HG02884 (cell line): ENCODE measurements around the gene PKP1.

Source experiments
- ATAC-seq: cut with Tn5 transposase; IDR thresholded peaks from one replicate; pipeline ENCODE4 v1.9.1; 2021; ENCODE audit warnings: mild to moderate bottlenecking, moderate library complexity; ENCODE audit not compliant: unreplicated experiment

PKP1 gene

GRCh38 chr1:201277441-201277840 is 5.9 kb upstream of the PKP1 start:
- ATAC-seq: no peak

GRCh38 chr1:201279313-201279712 is 4.0 kb upstream of the PKP1 start:
- ATAC-seq: no peak

DNA sequence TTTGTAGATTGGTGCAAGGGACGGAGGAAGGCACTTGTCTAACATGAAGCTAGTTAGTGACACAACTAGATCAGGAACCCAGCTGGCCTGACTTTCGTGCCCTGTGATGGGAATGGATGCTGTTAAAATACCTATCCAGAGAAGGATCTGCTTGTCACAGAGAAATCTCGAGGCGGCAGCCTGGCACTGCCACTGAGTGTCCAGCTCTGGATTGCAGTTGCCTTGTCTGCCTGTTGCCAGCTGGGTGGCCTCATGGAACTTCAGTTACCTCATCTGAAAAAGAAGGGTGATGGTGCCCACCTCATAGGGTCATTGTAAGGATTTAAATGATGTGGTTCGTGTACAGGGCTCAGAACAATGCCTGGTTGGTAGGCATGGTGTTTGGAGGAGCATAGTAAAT is 2.4 kb upstream of the PKP1 start:
- ATAC-seq: no peak

- no peak for ATAC-seq
Measured at GRCh38 chr1:201281573-201281972, 1.7 kb upstream of the PKP1 start.

GRCh38 chr1:201282216-201282615 is 1.1 kb upstream of the PKP1 start:
- no peak for ATAC-seq

- ATAC-seq: no peak
Measured at GRCh38 chr1:201283836-201284553, 689 bp downstream of the PKP1 start.

DNA sequence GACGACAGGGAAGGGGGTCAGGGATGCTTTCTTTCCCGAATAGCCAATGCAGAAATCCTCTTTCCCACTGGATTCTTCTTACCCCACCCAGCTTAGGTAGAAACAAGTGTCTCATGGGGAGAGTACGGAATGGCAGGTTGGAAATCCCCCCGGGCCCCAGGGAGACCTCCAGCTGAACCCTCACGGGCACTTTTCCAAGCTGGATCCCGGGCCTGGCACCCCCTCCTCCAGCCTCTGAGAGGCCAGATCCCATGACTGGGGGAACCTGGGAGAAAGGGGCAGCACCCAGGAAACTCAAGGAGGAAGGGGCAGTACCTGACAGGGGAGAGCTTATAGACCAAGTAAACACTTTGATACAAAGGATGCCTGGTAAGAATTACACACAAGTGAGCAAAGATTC is 1.3 kb downstream of the PKP1 start:
- ATAC-seq: no peak

GRCh38 chr1:201285846-201286245 is 2.5 kb downstream of the PKP1 start:
- ATAC-seq: no peak

DNA sequence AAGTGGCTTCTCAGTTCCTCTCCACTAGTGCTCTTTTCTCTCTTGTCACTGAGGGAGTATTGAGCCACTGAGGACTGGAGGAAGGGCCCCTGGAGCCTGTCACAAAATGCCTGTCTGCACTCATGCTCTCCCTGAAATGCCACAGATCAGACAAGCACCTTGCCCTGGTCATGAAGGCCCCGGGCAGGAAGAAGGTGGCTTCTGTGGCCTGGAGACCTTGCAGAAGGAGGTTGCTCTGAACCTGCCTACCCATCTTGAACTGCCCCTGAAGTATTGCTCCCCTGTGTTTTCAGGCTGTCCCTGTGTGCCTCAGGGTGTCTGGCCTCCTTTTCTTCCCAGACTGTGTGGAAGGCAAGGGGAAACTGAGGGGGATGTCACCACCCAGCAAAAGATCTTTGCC is 3.1 kb downstream of the PKP1 start:
- ATAC-seq: no peak

DNA sequence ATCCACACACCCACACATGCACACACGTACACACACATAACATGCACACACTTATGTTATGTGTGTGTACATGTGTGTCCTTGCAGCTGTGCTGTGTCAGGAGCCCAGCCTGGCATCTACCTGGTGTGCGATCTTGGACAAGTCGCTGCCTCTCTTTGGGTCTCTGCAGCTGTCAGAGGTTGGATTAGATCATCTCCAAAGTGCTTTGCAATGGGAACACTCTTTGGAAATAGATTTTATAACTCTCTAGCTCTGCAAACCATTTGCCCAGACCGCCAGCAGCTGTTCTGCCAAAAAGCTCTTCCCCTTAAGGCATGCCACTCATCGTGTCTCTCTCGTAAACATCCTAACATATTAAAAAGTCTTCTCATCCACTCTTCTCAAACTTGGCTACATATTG is 4.7 kb downstream of the PKP1 start:
- ATAC-seq: no peak

- no peak for ATAC-seq
Measured at GRCh38 chr1:201288765-201289164, 5.5 kb downstream of the PKP1 start.

- ATAC-seq: no peak
Measured at GRCh38 chr1:201290551-201290950, 7.2 kb downstream of the PKP1 start.

- no peak for ATAC-seq
Measured at GRCh38 chr1:201291916-201292315, 8.6 kb downstream of the PKP1 start.

DNA sequence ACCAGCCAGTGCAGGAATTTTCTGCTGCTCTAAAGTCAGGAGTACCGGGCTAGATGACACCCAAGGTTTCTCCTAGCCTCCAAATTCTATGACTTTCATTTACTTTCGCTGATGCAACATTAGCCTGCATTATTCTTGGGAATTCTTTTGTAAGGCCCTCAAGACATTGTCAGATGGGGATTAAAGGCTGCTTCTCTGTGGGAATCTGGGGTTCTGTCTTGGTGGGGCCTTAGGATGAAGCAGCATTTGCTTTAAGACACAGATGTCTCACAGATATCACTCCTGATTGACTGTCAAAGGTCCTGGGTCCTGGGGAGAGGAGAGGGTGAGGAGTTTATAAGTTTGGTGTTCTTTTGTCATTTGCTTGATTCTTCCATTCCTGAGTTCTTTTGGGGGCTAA is 11.6 kb downstream of the PKP1 start:
- ATAC-seq: no peak

DNA sequence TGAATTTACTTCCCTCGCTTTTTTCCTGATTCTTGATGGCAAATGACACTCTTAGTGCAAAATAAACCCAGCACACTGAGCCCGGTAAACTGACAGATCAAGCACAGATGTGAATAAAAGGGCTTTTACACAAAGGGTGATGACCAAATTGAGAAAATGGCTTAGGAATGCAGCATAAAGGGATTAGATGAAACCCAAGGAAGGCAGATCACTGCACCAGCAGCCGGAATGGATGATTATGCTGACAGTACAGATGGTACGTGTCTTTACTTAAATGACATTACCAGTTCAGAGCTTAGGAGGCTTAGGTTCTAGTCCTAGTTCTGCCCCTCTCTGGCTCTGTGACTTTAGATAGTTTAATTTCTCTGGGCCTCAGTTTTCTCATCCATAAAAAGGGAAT is 12.0 kb downstream of the PKP1 start:
- ATAC-seq: no peak

DNA sequence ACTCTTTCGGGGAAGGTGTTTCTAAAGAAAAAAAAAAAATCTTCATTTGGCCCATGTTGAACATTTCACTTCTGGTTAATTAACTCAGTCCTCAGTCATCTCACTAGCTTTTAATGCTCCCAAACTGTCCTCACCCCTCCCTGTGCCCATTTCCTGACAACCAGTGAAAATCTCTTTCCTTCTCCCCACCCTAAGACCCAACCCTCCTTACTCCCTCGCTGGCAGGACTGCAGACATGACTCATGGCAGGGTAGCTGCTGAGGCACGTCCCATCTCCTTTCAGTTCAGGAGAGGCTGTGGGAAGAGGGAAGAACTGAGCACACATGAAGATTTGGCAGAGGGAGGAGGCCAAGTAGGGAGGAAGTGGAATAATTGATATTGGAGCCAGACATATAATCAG is 12.6 kb downstream of the PKP1 start:
- ATAC-seq: no peak

GRCh38 chr1:201296352-201296751 is 13.0 kb downstream of the PKP1 start:
- no peak for ATAC-seq

GRCh38 chr1:201298396-201299381 is 15.4 kb downstream of the PKP1 start:
- no peak for ATAC-seq

DNA sequence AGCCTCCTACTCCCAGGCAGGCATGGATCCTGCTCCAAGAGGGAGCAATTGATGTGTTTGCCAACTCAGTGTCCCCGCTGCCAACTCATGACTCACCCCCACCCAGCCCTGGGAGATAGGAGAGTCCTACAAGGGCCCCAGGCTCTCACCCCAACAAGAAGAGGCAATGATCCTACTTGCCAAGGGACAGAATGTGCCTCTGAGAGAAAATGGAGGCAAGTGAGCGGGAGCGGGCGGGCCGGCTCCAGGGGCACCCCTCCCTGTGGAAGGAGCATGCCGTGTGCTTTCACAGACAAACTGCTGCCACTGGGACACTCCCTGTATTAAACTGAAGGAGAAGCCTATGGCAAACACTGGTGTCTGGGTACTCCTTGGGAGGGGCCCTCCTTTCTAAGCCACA is 16.7 kb downstream of the PKP1 start:
- ATAC-seq: no peak

DNA sequence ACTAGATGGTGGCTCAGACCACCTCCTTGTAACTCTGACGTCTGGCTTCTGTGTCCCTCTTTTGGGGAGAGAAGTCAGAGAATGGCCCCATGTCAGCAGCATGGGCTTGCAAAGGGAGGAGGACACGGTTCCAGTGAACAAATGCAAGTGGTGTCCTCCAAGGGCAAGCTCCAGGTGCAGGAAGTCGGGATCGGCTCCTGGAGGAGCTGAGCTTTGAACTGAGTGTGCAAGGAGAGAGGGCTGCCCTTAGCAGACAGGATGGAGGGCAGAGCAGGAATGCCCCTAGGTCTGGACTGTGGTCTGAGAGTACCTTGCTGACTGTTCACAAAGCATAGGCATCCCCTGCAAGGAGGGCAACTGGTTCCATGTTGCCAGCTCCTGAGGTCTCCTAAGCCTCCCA is 17.3 kb downstream of the PKP1 start:
- no peak for ATAC-seq

GRCh38 chr1:201302163-201303152 is 19.2 kb downstream of the PKP1 start:
- no peak for ATAC-seq
